ENCODE measurements around the gene PTCD2. TPM values are rescaled to one million over a fixed set of nuclear protein-coding genes. Genes with fewer than 3 reads are reported as not detected.

The PTCD2 gene
- total RNA-seq, 4 donors from 2014 or later: 8.5 to 13.2 (median 9.4) TPM

GRCh38 chr5:72328172-72328571 is 8.0 kb downstream of the PTCD2 start:
- no peaks in the 10 kb centered on the region for H3K4me1 ChIP-seq
- peaks cover 46% of the 10 kb centered on the region for H3K36me3 ChIP-seq
- H3K27me3 ChIP-seq: no peaks in the 10 kb centered on the region
- no peak for DNase-seq (ENCODE audit: low spot score in 2 of 2)
- TF ChIP-seq POLR2A (IDR thresholded peaks at IDR 0.05) (no peak), EP300 (IDR thresholded peaks at IDR 0.05) (no peak), CTCF (IDR thresholded peaks at IDR 0.05) (no peak), POLR2AphosphoS5 (IDR thresholded peaks at IDR 0.05) (no peak)
- H3K4me3 ChIP-seq: no peak overlapping the region
- no peak overlapping the region for H3K27ac ChIP-seq
- H3K9me3 ChIP-seq: no peaks in the 10 kb centered on the region

GRCh38 chr5:72330712-72331111 is 10.5 kb downstream of the PTCD2 start:
- Histone ChIP-seq H3K9me3 (no peaks in the 10 kb centered on the region), H3K4me1 (no peaks in the 10 kb centered on the region), H3K36me3 (peaks cover 41% of the 10 kb centered on the region), H3K27me3 (no peaks in the 10 kb centered on the region), H3K4me3 (no peak overlapping the region), H3K27ac (no peak overlapping the region)
- WGBS: 79% methylated on average over 1 of the region's 1 CpG
- no peak for DNase-seq (ENCODE audit: low spot score in 2 of 2)
- TF ChIP-seq POLR2AphosphoS5 (IDR thresholded peaks at IDR 0.05): no peak
- no peak for TF ChIP-seq EP300 (IDR thresholded peaks at IDR 0.05)
- no peak for TF ChIP-seq CTCF (IDR thresholded peaks at IDR 0.05)
- TF ChIP-seq POLR2A (IDR thresholded peaks at IDR 0.05): no peak

GRCh38 chr5:72337159-72337558 is 17.0 kb downstream of the PTCD2 start:
- no peaks in the 10 kb centered on the region for H3K9me3 ChIP-seq
- TF ChIP-seq POLR2AphosphoS5 (IDR thresholded peaks at IDR 0.05): no peak
- no peak for TF ChIP-seq CTCF (IDR thresholded peaks at IDR 0.05)
- no peak for TF ChIP-seq EP300 (IDR thresholded peaks at IDR 0.05)
- DNase-seq (ENCODE audit: low spot score in 2 of 2): no peak
- H3K36me3 ChIP-seq: peaks cover 47% of the 10 kb centered on the region
- no peaks in the 10 kb centered on the region for H3K27me3 ChIP-seq
- H3K4me3 ChIP-seq: no peak overlapping the region
- H3K4me1 ChIP-seq: no peaks in the 10 kb centered on the region
- 94% methylated on average over 1 of the region's 1 CpG for WGBS
- no peak overlapping the region for H3K27ac ChIP-seq

GRCh38 chr5:72338689-72339209 is 18.6 kb downstream of the PTCD2 start:
- Histone ChIP-seq H3K4me3 (no peak overlapping the region), H3K27ac (no peak overlapping the region), H3K4me1 (no peaks in the 10 kb centered on the region), H3K36me3 (peaks cover 48% of the 10 kb centered on the region), H3K9me3 (no peaks in the 10 kb centered on the region), H3K27me3 (no peaks in the 10 kb centered on the region)
- TF ChIP-seq POLR2AphosphoS5 (IDR thresholded peaks at IDR 0.05) (no peak), POLR2A (IDR thresholded peaks at IDR 0.05) (no peak), EP300 (IDR thresholded peaks at IDR 0.05) (no peak), CTCF (IDR thresholded peaks at IDR 0.05) (no peak)
- DNase-seq (ENCODE audit: low spot score in 2 of 2): no peak
- 89% methylated on average over 4 of the region's 4 CpGs for WGBS

- no peaks in the 10 kb centered on the region for H3K27me3 ChIP-seq
- no peak for TF ChIP-seq CTCF (IDR thresholded peaks at IDR 0.05)
- no peaks in the 10 kb centered on the region for H3K4me1 ChIP-seq
- H3K4me3 ChIP-seq: no peak overlapping the region
- no peak overlapping the region for H3K27ac ChIP-seq
- peaks cover 25% of the 10 kb centered on the region for H3K36me3 ChIP-seq
- H3K9me3 ChIP-seq: no peaks in the 10 kb centered on the region
- 90% methylated on average over 2 of the region's 2 CpGs for WGBS
- no peak for DNase-seq (ENCODE audit: low spot score in 2 of 2)
Measured at GRCh38 chr5:72346398-72346797, 26.2 kb downstream of the PTCD2 start.
